Ovary (tissue), 3 donors: Measurements from ENCODE around the gene VPS13C.

Source experiments
- CTCF ChIP-seq, 3 donors: fragments of 450-650 bp in 2 of 3; fragments of 200-600 bp in 1 of 3; IDR thresholded peaks; one replicate each; pipeline versions ENCODE4 v1.5.1 to v1.8.0; 2016 to 2022; ENCODE audit warnings: antibody characterized with exemption in 3 of 3, mild to moderate bottlenecking in 1 of 3
- POLR2A ChIP-seq: fragments of 450-650 bp; IDR thresholded peaks from one replicate; pipeline ENCODE4 v1.6.1; 2017; ENCODE audit warnings: antibody characterized with exemption, mild to moderate bottlenecking, moderate library complexity
- donor health status: DM: no; HTN: no; CAD: no.

- TF ChIP-seq POLR2A (no peak), CTCF (IDR thresholded peaks at IDR 0.05) (no peak)
Measured at GRCh38 chr15:62059108-62059815, 985 bp downstream of the VPS13C start.
